GM13976 (cell line): ENCODE data around the gene KLHDC4.

ENCODE experiments used
- DNase-seq: peaks from one replicate; pipeline ENCODE4 v3.0.0; 2012; ENCODE audit warnings: low spot score
- in situ Hi-C: fragments of 300-500 bp; cut with MboI; formaldehyde crosslinking; loops from one replicate; pipeline ENCODE4 v1.12.0; 2022; ENCODE audit warnings: low sequenced_read_pairs, mixed read lengths, inconsistent platforms; ENCODE audit not compliant: unreplicated experiment
- TF ChIP-seq, protein P1 (sequence below): IDR thresholded peaks from 2 replicates; pipeline ENCODE4 v1.5.1; 2012; ENCODE audit warnings: borderline replicate concordance, mild to moderate bottlenecking; ENCODE audit not compliant: insufficient read depth; ENCODE audit errors: extremely low read depth, missing control alignments, control extremely low read depth

KLHDC4 gene

DNA sequence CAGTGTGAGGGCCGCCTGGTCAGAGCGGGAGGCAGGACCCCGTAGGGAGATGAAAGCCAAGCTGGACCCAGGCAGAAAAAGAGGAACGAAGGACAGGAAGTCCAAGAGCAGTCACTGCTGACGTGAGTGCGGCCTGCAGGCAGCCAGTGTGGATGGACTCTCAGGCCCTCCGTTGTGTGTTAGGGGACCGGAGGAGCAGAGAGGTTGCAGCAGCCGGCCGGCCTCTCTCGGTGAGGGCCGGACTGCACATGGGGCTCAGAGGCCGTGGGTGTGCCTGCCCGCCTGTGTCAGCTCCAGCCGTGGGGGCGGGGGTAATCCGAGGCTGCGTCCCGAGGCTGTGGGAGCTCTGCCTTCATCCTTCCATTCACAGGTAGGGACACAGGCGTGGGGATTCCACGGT lies 96.1 kb downstream of the KLHDC4 start:
- in situ Hi-C loops: no loop called here
- TF ChIP-seq, protein P1, sequence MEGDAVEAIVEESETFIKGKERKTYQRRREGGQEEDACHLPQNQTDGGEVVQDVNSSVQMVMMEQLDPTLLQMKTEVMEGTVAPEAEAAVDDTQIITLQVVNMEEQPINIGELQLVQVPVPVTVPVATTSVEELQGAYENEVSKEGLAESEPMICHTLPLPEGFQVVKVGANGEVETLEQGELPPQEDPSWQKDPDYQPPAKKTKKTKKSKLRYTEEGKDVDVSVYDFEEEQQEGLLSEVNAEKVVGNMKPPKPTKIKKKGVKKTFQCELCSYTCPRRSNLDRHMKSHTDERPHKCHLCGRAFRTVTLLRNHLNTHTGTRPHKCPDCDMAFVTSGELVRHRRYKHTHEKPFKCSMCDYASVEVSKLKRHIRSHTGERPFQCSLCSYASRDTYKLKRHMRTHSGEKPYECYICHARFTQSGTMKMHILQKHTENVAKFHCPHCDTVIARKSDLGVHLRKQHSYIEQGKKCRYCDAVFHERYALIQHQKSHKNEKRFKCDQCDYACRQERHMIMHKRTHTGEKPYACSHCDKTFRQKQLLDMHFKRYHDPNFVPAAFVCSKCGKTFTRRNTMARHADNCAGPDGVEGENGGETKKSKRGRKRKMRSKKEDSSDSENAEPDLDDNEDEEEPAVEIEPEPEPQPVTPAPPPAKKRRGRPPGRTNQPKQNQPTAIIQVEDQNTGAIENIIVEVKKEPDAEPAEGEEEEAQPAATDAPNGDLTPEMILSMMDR: no peak
- no peak for DNase-seq

GRCh38 chr16:87667946-87668345 lies 97.8 kb downstream of the KLHDC4 start:
- in situ Hi-C loops: no loop called here
- no peak for DNase-seq
- TF ChIP-seq, protein P1: no peak

DNA sequence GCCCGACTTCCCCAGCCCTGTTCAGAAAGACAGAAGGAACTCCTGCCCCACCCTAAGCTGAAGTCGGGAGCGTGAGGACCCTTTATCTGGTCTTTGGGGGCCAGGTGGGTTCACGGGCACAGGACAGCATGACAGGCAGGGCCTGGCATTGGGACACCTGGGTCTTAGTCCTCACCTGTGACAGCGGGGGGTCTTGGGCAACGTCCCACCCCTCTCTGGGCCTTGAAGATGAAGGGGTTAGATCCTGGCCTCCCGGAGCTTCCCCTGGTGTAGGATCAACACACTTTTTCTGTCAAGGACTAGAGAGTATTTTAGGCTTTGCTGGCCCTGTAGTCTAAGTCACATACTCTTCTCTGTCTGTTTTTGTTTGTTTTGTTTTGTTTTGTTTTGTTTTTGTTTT lies 98.3 kb downstream of the KLHDC4 start:
- TF ChIP-seq, protein P1: no peak
- DNase-seq: no peak
- in situ Hi-C loops: no loop called here

GRCh38 chr16:87666919-87667318 lies 98.9 kb downstream of the KLHDC4 start:
- in situ Hi-C loops: no loop called here
- DNase-seq: no peak
- TF ChIP-seq, protein P1: no peak

GRCh38 chr16:87665193-87665592 lies 100.6 kb downstream of the KLHDC4 start:
- in situ Hi-C loops: no loop called here
- TF ChIP-seq, protein P1: no peak
- no peak for DNase-seq

- in situ Hi-C loops: no loop called here
- no peak for DNase-seq
- TF ChIP-seq, protein P1: no peak
Measured at GRCh38 chr16:87664792-87665191, 101.0 kb downstream of the KLHDC4 start.
